Panc1 (cell line): Measurements from ENCODE around the gene UBASH3B. TPM values are rescaled to one million over a fixed set of nuclear protein-coding genes. Genes with fewer than 3 reads are reported as not detected.

Experiments
- ATAC-seq: fragments of 200-7000 bp; cut with Tn5 transposase; 2 replicates; pipeline ENCODE4 v1.9.1; 2020; ENCODE audit warnings: mild to moderate bottlenecking, moderate library complexity
- BruUV-seq: library from RNA; stranded (reverse); fragments of 400-500 nt; replicated peaks from 2 replicates; lab custom pipeline; 2021; lab: Mats Ljungman, UMichigan
- CTCF ChIA-PET: fragments of 300-600 bp; sonication (Branson Sonifier 250); formaldehyde crosslinking; loops from one replicate; lab custom pipeline; 2022; ENCODE audit warnings: antibody characterized with exemption; lab: Charles Lee
- POLR2A ChIA-PET: fragments of 300-600 bp; sonication (Branson Sonifier 250); formaldehyde crosslinking; loops from one replicate; lab custom pipeline; 2022; ENCODE audit warnings: antibody characterized with exemption; lab: Charles Lee
- DNase-seq: peaks from one replicate; pipeline ENCODE4 v3.0.0-alpha.2; 2010; ENCODE audit warnings: low read depth, low spot score
- H3K27ac ChIP-seq: 2 replicates; pipeline ENCODE4 v1.5.1; 2011; ENCODE audit warnings: mild to moderate bottlenecking, low read length, inconsistent platforms
- H3K27me3 ChIP-seq: fragments of 200-500 bp; sonication (Bioruptor generic); 2 replicates; pipeline ENCODE4 v1.6.0; 2014; ENCODE audit warnings: low read length, inconsistent platforms; ENCODE audit not compliant: control insufficient read depth, insufficient read depth
- H3K36me3 ChIP-seq: fragments of 200-500 bp; sonication (Bioruptor generic); 2 replicates; pipeline ENCODE4 v1.5.1; 2014; ENCODE audit warnings: inconsistent platforms, mild to moderate bottlenecking, low read length, moderate library complexity; ENCODE audit not compliant: control insufficient read depth, insufficient read depth
- H3K4me1 ChIP-seq: 2 replicates; pipeline ENCODE4 v1.5.1; 2011; ENCODE audit warnings: inconsistent platforms, mild to moderate bottlenecking, low read length, moderate library complexity; ENCODE audit not compliant: control insufficient read depth, insufficient read depth
- H3K4me3 ChIP-seq, 2 experiments: 2 replicates each; pipeline ENCODE4 v1.5.1; 2011 to 2012; ENCODE audit warnings: low read depth in 2 of 2, low read length in 2 of 2, mild to moderate bottlenecking in 2 of 2, inconsistent platforms in 1 of 2, moderate library complexity in 1 of 2
- H3K9me3 ChIP-seq: fragments of 200-500 bp; sonication (Bioruptor generic); 2 replicates; pipeline ENCODE4 v1.5.1; 2014; ENCODE audit warnings: low read depth, mild to moderate bottlenecking, inconsistent platforms, low read length, moderate library complexity; ENCODE audit not compliant: control insufficient read depth, insufficient read depth
- POLR2AphosphoS5 ChIP-seq: IDR thresholded peaks from 2 replicates; pipeline ENCODE4 v1.6.1; 2012; ENCODE audit warnings: mild to moderate bottlenecking, low read depth, low read length, moderate library complexity
- SIN3A ChIP-seq: IDR thresholded peaks from 2 replicates; pipeline ENCODE4 v1.6.1; 2012; ENCODE audit warnings: low read depth, mild to moderate bottlenecking, low read length, moderate library complexity, borderline replicate concordance; ENCODE audit not compliant: insufficient read depth
- TCF7L2 ChIP-seq: IDR thresholded peaks from 2 replicates; pipeline ENCODE4 v1.6.1; 2011; ENCODE audit warnings: mild to moderate bottlenecking, low read depth, low read length, inconsistent platforms
- in situ Hi-C: cut with HindIII; loops from 2 replicates; pipeline ENCODE4 v1.10.0; 2016; ENCODE audit warnings: low sequenced_read_pairs, low pct_unique_long_range_greater_than_20kb
- intact Hi-C: fragments of 100-400 bp; cut with micrococcal nuclease; formaldehyde crosslinking; loops from one replicate; pipeline ENCODE4 v1.10.0; 2022; ENCODE audit not compliant: unreplicated experiment
- total RNA-seq: library from RNA; stranded (reverse); gene quantifications from one replicate; pipeline ENCODE4 v1.2.1, GENCODE V29; 2021; ENCODE audit not compliant: unreplicated experiment
- TF ChIP-seq, protein P1 (sequence below), 2 experiments: IDR thresholded peaks; 2 replicates each; pipeline ENCODE4 v1.6.1; 2011 to 2012; ENCODE audit warnings: low read depth in 2 of 2, control low read depth in 1 of 2, low read length in 1 of 2, mild to moderate bottlenecking in 1 of 2, moderate library complexity in 1 of 2; ENCODE audit not compliant: insufficient read depth in 1 of 2
- TF ChIP-seq, protein P2 (sequence below): fragments of 450-650 bp; IDR thresholded peaks from 2 replicates; pipeline ENCODE4 v1.5.1; 2017; ENCODE audit warnings: mild to moderate bottlenecking

UBASH3B gene
- total RNA-seq, 1 experiment from 2014 or later = 55.1 TPM

DNA sequence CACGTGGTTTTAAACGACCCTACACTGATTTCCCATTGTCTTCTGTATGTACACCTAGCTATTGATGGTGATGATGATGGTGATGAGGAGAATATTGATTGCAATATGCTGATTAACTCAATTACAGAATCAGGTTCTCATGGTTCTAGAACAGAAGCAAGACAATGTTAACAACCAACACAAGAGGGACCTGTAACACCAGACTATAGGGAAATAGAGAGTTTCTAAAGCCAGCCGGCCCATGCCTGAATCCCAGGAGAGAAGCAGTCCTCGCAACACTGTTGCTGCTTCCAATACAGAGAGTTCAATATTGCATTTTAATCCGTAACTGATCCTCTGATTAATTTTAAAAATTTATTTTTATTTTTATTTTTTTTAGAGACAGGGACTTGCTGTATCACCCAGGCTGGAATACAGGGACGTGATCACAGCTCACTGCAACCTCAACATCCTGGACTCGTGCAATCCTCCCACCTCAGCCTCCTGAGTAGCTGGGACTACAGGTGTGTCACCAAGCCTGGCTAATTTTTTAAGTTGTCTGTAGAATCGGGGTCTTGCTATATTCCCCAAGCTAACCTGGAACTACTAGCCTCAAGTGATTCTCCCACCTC lies 22.2 kb upstream of the UBASH3B start:
- no peaks in the 10 kb centered on the region for H3K36me3 ChIP-seq
- no peak overlapping the region for H3K27ac ChIP-seq
- no TSS peak for BruUV-seq
- POLR2A ChIA-PET = no interaction called here
- DNase-seq (no peak), ATAC-seq (peak; percentile 88)
- CTCF ChIA-PET = interaction anchor here (0.6 to 1.4 kb wide), 2 partner anchors 148 to 221 kb away, joined by 4 read pairs; no protein-coding TSS in a partner anchor
- H3K9me3 ChIP-seq = no peaks in the 10 kb centered on the region
- TF ChIP-seq, protein P1, sequence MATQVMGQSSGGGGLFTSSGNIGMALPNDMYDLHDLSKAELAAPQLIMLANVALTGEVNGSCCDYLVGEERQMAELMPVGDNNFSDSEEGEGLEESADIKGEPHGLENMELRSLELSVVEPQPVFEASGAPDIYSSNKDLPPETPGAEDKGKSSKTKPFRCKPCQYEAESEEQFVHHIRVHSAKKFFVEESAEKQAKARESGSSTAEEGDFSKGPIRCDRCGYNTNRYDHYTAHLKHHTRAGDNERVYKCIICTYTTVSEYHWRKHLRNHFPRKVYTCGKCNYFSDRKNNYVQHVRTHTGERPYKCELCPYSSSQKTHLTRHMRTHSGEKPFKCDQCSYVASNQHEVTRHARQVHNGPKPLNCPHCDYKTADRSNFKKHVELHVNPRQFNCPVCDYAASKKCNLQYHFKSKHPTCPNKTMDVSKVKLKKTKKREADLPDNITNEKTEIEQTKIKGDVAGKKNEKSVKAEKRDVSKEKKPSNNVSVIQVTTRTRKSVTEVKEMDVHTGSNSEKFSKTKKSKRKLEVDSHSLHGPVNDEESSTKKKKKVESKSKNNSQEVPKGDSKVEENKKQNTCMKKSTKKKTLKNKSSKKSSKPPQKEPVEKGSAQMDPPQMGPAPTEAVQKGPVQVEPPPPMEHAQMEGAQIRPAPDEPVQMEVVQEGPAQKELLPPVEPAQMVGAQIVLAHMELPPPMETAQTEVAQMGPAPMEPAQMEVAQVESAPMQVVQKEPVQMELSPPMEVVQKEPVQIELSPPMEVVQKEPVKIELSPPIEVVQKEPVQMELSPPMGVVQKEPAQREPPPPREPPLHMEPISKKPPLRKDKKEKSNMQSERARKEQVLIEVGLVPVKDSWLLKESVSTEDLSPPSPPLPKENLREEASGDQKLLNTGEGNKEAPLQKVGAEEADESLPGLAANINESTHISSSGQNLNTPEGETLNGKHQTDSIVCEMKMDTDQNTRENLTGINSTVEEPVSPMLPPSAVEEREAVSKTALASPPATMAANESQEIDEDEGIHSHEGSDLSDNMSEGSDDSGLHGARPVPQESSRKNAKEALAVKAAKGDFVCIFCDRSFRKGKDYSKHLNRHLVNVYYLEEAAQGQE (IDR thresholded peaks at IDR 0.05; ENCODE audit: insufficient read depth in 1 of 2, low read depth in 2 of 2, low read length in 1 of 2) = no peak
- TF ChIP-seq TCF7L2 (no peak), SIN3A (no peak)
- TF ChIP-seq, protein P2, sequence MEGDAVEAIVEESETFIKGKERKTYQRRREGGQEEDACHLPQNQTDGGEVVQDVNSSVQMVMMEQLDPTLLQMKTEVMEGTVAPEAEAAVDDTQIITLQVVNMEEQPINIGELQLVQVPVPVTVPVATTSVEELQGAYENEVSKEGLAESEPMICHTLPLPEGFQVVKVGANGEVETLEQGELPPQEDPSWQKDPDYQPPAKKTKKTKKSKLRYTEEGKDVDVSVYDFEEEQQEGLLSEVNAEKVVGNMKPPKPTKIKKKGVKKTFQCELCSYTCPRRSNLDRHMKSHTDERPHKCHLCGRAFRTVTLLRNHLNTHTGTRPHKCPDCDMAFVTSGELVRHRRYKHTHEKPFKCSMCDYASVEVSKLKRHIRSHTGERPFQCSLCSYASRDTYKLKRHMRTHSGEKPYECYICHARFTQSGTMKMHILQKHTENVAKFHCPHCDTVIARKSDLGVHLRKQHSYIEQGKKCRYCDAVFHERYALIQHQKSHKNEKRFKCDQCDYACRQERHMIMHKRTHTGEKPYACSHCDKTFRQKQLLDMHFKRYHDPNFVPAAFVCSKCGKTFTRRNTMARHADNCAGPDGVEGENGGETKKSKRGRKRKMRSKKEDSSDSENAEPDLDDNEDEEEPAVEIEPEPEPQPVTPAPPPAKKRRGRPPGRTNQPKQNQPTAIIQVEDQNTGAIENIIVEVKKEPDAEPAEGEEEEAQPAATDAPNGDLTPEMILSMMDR = peak; percentile 81
- intact Hi-C loops = loop anchor here (1.0 kb wide), 2 partner anchors 148 to 221 kb away; no protein-coding TSS in a partner anchor
- in situ Hi-C loops = no loop called here
- H3K27me3 ChIP-seq = no peaks in the 10 kb centered on the region
- H3K4me3 ChIP-seq = no peak overlapping the region
- no peaks in the 10 kb centered on the region for H3K4me1 ChIP-seq

DNA sequence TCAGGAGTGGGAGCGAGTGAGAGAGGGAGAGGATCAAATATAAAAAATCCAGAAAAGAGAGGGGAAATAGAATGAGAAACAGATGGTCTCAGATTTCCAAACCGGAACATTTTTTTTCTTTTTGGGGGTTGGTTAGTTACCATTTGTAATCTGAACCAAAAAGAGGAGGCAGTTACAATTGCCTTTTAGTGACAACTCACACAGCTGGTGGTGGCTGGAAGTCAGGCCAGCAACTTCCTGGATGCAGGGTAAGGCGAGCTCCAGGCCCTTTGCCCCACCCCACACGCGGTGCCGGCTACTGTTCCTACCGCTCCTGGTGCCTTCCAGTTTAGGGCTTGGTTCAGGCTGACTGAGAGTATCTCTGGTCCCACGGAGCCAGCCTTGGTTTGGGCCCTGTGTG lies 21.0 kb upstream of the UBASH3B start:
- no TSS peak for BruUV-seq
- Histone ChIP-seq H3K27me3 (no peaks in the 10 kb centered on the region), H3K4me3 (no peak overlapping the region), H3K4me1 (no peaks in the 10 kb centered on the region), H3K27ac (no peak overlapping the region), H3K9me3 (no peaks in the 10 kb centered on the region), H3K36me3 (no peaks in the 10 kb centered on the region)
- peak; percentile 43; the same call in 1 of the 2 replicates for ATAC-seq
- ChIA-PET CTCF (no interaction called here), POLR2A (no interaction called here)
- DNase-seq = no peak
- TF ChIP-seq POLR2AphosphoS5 (no peak), TCF7L2 (no peak), SIN3A (no peak)
- intact Hi-C loops = no loop called here
- in situ Hi-C loops = no loop called here

GRCh38 chr11:122637541-122637940 lies 18.0 kb upstream of the UBASH3B start:
- Histone ChIP-seq H3K4me1 (peaks cover 2% of the 10 kb centered on the region), H3K4me3 (no peak overlapping the region), H3K27ac (no peak overlapping the region), H3K36me3 (no peaks in the 10 kb centered on the region), H3K9me3 (no peaks in the 10 kb centered on the region), H3K27me3 (no peaks in the 10 kb centered on the region)
- DNase-seq = no peak
- ChIA-PET POLR2A (no interaction called here), CTCF (interaction anchor here (0.8 kb wide), 1 partner anchor 8 kb away, joined by 3 read pairs; no protein-coding TSS in a partner anchor)
- TF ChIP-seq POLR2AphosphoS5 (no peak), TCF7L2 (no peak), SIN3A (no peak)
- TF ChIP-seq, protein P2 = no peak
- TF ChIP-seq, protein P1 (IDR thresholded peaks at IDR 0.05; ENCODE audit: insufficient read depth in 1 of 2, low read depth in 2 of 2, low read length in 1 of 2) = no peak
- in situ Hi-C loops (no loop called here), intact Hi-C loops (no loop called here)
- ATAC-seq = no peak
- BruUV-seq = no TSS peak
